NCI-H82 (cell line): ENCODE results near the gene ZSWIM3.
A peak's percentile ranks its signal among the peaks of the same experiment; 100 is the strongest.
"Not testable (repeated sequence)": the region's sequence is repeated elsewhere in the genome, so short reads cannot be mapped to it uniquely, and the experiment has no call there.

Experiments used
- DNase-seq: peaks from one replicate; lab custom pipeline; 2025; lab: John Stamatoyannopoulos, UW

ZSWIM3 gene

DNA sequence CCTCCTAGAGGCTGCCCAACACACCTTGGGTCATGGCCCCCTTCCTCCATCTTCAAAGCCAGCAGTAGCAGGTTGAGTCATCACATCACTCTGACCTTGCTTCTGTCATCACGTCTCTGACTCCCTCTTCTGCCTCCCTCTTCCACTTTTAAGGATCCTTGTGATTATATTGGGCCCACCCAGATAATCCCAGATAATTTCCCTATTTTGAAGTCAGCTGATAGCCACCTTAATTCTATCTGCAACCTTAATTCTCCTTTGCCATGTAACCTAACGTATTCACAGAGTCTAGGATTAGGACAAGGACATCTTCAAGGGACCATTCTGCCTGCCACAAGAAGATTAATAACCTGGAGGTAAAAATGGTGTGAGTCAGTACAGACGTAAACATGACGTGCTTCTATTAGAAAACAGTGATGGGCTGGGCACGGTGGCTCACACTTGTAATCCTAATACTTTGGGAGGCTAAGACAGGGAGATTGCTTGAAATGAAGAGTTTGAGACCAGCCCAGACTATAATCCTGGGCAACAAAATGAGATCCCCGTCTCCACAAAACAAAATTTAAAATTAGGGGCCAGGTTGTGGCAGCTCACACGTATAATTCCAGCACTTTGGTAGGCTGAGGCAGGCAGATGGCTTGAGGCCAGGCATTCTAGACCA is 3.3 kb downstream of the ZSWIM3 start:
- peak; percentile 95 for DNase-seq

DNA sequence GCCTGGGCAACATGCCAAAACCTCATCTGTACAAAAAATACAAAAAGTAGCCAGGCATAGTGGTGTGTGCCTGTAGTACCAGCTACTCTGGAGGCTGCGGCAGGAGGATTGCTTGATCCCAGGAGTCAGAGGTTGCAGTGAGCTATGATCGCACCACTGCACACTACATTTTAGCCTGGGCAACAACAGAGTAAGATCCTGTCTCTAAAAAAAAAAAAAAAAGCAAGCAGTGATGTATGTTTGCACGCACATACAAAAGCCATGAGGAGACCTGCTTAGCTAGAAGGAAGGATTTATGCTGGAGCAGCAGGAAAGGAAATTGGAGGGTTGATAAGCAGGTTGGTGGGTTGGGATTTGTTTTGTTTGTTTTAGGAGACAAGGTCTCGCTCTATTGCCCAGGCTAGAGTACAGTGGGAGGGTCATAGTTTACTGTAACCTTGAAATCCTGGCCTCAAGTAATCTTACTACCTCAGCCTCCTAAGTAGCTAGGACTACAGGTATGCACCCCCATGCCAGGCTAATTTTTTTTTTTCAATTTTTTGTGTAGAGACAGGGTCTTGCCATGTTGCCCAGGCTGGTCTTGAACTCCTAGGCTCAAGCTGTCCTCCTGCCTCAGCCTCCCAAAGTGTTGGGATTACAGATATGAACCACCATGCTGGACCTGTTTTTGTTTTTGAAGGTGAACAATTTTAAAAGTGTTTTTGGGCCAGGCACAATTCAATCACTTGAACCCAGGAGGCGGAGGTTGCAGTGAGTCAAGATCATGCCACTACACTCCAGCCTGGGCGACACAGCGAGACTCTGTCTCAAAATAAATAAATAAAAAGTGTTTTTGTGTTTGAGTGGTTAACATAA is 4.0 kb downstream of the ZSWIM3 start:
- DNase-seq: peak; percentile 86

DNA sequence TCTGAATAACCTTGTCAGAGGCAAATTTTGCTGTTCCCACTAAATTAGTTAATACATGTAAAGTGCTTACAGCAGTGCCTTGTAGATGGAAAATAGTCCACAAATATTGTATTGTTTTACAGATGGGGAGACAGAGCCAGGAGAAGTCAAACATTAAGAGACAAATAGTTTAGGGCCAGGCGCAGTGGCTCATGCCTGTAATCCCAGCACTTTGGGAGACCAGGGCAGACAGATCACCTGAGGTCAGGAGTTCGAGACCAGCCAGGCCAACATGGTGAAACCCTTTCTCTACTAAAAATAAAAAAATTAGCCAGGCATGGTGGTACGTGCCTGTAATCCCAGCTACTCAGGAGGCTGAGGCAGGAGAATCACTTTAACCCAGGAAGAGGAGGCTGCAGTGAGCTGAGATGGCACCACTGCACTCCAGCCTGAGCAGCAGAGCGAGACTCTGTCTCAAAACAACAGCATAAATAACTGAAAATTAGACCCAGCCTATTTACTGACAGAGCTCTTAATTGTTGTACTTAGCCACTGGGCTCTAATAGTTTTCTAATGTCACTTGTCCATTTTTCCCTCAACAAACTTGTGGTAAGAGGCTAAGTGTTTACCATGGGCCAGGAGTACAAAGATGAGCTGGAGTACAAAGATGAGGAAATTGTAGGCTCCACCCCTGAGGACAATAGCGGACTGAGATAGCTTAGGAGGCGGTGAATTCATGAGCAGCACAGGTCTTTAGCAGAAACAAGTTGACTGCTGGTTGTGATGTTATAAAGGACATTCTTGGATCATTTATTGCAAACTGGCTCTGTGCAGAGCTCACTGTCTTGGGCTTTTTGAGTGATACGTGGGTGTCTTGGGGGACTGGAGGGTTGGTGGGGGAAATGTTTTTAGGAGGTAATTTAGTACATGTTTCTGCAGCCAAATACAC is 6.4 kb downstream of the ZSWIM3 start:
- DNase-seq: no peak

DNA sequence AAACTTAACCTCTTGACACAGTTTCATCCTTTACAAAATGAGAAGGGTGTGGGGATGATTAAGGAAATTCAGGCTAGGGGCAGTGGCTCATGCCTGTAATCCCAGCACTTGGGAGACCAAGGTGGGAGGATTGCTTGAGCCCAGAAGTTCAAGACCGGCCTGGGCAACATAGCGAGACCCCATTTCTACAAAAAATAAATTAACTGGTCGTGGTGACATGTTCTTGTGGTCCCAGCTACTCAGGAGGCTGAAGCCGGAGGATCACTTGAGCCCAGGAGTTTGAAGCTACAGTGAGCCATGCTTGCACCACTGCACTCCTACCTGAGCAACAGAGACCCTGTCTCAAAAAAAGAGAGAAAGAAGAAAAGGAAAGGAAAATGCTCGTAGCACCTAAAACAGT is 9.0 kb downstream of the ZSWIM3 start:
- DNase-seq: no peak

DNA sequence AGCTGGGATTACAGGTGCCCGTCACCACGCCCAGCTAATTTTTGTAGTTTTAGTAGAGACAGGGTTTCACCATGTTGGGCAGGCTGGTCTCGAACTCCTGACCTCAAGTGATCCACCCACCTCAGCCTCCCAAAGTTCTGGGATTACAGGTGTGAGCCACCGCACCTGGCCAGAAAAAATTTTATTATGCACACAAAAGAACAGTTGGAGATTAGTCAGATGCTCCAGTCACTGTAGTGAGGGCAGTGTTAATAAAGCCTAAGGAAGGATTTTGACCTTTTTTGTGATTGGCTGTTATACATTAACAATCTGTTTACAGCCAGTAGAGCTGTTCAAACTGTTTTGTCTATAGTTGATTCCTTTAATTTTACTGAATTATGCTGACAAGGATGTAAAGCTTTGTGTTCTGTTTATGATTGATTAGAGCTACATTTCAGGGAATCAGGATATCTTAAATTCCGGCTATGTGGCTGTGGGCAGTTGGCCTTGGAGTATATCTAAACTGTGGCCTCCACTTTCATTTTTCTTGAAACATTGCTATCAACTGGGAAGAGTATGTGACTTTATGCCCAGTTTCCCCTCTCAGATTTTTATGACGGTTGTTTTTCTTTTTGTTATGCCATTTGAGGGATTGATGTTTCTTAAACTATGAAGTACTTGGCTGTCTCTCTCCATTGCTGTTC is 9.9 kb downstream of the ZSWIM3 start:
- no peak for DNase-seq

DNA sequence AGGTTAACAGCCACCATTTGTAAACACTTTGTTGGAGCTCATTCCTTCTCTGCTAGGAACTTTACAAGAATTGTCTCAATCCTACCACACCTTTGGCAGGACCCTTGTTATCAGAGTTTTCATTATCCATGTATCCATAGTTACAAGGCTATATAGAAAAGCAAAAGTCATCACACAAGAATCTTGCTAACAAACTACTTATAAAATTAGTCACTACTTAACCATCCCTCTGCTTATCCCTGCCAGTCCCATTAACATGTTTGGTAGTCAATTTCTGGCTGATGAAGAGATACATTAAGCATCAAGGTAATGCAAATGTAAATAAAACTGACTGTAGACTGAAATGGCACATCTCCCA is 10.4 kb downstream of the ZSWIM3 start:
- no peak for DNase-seq

DNA sequence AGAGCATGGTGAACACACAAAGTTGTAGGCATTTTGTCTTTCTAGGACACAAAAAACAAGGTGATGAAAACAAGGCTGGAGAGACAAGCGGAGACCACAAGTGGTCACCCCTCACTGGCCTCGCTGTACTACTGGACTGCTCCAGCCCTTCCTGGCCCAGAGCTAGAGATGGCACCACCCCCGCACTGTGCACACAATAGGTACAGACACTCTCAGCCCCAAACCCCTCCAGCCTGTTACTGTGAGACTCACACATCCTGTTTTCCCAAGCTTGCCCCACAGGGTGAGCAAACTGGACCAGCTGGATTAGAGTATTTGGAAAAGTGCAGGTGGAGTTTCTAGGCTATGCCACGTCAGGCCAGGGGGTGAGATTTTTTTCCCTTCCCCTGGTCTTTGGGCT is 15.2 kb downstream of the ZSWIM3 start:
- no peak for DNase-seq

DNA sequence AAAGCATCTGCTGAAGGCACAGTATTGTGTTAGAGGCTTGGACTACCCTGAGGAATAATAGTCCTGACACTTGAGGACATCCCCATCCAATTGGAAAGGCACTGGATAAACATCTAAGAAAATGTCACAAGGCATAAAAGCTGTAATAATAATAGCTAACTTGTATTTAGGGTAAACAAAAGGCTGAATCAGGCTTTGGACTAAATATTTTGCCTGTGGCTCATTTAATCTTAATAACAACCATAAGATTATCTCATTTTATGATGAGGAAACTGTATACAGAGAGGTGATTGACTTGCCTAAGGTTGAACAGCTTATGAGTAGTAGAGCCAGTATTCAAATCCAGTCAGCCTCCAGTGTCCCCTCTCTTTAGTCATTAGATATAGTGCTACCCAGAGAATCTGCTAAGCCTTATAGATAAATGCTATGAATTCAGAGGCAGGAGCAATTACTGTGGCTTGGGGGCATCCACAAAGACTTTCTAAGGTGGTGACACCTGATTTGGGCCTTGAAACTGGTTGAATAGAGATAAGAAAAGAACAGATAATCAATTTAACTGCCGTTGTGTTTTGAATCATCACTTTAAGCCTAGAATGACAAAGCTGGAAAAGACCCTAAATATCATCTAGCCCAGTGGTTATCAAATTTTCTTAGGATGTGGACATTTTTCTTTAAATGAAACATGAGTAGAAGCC is 16.1 kb downstream of the ZSWIM3 start:
- no peak for DNase-seq

DNA sequence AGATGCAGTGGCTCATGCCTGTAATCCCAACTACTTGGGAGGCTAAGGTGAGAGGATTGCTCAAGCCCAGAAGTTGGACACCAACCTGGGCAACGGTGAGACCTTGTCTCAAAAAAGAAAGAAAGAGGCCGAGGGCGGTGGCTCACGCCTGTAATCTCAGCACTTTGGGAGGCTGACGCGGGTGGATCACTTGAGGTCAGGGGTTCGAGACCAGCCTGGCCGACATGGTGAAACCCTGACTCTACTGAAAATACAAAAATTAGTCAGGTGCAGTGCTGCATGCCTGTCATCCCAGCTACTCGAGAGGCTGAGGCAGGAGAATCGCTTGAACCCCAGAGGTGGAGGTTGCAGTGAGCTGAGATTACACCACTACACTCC is 16.7 kb downstream of the ZSWIM3 start:
- not testable (repeated sequence) for DNase-seq

DNA sequence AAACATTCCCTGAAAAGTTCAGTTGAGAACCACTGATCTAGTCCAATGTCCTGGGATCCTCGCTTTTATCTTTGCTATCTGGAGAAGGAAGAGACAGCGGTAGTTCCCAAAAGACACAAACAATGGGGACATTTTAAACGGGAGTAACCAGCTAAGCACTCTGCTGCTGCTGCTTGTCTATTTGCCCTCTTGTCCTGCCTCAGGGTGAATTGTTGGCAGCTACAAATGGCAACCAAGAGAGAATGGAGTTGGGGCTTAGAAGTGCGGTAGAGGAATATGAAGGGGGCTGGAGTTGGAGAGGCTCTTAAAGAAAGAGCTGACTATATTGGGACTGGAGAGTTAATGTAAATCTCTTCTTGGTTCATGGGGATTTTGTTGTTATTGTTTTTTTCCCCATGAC is 17.2 kb downstream of the ZSWIM3 start:
- no peak for DNase-seq

DNA sequence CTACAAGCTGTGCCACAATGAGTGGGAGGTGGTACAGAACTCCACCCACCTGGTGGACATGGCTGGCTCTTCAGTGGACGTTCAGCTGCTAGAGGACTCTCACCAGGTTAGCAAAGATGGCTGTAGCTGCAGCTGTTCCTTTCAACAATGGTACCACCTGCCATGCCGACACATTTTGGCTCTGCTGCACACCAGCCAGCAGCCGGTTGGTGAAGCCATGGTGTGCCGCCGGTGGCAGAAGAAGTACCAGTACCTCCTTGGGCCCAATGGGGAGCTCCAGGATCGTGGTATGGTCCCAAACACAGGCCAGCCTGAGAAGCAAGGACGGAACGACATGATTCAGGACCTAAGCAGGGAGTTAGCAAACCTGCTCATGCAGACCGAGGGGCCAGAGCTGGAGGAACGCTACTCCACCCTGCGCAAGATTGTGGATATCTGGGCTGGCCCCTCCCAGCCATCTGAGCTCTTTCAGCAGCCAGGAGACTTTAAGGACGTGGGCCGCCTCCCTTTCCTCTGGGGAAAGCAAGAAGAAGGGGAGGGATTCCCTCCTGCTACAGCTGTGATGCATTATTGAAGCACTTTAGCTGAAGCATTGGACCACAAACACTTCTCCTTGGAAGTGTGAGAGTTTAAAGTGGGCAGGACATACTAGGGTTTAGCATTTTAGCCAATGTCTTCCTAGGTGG is 20.8 kb downstream of the ZSWIM3 start:
- peak; percentile 86 for DNase-seq

DNA sequence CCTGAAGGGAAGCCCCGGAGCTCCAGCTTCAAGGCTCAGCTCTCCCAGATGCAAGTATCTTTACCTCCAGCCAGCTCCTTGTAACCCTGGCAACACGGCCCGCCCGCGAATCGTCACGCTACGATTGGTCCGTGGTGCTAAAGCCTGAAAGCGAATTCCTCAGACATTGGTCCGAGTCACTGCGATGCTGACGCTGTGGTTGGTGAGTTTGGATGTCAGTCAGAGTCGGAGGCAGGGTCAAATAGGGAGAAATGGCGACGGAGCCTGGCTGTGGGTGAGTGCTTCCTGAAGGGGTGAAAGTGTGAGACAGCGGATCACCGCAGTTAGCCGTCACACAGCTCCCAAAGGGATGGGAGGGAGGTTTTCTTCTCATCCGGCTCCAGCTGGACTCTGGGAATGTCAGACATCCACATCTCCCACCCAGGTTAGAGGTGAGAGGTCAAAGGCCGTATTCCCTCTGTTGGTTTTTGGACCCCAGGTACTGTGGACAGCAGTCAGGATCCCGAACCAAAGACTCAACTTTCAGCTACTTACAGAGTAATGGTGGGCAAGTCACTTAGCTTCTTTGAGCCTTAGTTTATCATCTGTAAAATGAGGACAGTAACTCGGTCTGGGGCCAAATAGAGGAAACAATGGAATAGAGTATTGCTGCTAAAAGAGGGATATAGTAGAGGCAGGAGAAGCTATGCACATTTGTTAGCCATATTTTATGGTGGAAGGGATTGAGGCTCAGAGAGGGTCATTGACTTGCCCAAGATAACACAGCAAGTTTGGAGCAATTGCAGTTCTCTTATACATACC is 23.8 kb downstream of the ZSWIM3 start, which contains the start of gene ZSWIM1:
TSS of gene ZSWIM1 (plus strand) at position 240 of the 801 bp plus-strand sequence. CDS start 1,366 bp downstream, outside the sequence.
- DNase-seq: peak; percentile 100

DNA sequence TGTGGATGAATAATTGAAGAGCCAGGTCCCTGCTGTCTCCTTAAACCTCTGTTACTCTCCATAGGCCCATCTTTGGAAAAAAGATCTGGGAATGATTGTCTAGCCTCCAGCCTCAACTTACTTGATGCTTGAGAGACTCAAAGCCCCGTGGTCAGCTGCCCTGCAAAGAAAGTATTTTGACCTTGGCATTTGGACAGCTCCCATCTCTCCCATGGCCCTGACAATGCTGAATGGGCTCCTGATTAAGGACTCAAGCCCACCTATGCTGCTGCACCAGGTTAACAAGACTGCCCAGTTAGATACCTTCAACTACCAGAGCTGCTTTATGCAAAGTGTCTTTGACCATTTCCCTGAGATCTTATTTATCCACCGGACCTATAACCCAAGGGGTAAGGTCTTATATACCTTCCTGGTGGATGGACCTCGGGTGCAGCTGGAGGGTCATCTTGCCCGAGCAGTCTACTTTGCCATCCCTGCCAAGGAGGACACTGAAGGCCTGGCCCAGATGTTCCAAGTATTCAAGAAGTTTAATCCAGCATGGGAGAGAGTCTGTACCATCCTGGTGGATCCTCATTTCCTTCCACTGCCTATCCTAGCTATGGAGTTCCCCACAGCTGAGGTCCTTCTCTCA is 25.2 kb downstream of the ZSWIM3 start:
- no peak for DNase-seq

DNA sequence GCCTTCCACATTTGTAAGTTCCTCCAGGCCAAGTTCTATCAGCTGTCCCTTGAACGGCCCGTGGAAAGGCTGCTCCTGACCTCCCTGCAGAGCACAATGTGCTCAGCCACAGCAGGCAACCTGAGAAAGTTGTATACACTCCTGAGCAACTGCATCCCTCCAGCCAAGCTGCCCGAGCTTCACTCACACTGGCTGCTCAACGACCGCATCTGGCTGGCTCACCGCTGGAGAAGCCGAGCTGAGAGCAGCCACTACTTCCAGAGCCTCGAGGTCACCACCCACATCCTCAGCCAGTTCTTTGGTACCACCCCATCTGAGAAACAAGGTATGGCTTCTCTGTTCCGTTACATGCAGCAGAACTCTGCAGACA is 25.7 kb downstream of the ZSWIM3 start:
- no peak for DNase-seq

DNA sequence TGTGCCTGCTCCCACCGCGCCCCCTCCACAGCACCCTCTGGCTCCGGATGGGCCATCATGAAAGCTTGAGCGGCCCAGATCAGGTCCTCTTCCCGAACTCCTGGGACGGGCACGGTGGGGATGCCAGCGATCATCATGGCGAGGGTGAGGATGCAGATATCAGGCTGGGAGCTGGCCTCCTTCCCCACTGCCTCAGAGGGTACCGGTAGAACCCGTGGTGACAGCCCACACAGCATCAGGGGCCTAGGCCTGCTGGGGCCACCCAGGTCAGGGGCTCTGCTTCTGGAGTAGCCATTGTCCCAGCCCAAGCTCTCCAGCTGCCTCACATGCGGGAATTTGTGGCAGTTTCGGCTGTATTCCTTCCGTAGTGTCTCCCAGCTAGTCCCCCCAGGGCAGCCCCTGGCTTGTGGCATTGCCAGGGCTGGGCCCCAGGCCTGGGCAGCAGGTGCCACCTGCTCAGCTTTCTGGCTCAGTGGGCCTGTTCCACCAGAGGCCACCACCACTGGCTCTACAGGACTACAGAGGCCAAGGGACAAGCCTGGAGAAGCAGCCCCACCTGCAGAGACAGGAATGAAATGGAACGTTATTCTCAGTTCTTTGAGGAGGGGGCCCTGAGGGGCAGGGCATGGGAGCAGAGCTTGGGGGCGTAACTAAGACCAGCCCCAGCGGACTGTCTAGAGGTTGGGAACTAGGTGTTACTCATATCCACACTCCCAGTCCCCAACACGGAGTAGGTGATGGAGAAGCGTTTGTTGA is 29.4 kb downstream of the ZSWIM3 start:
- DNase-seq: no peak

DNA sequence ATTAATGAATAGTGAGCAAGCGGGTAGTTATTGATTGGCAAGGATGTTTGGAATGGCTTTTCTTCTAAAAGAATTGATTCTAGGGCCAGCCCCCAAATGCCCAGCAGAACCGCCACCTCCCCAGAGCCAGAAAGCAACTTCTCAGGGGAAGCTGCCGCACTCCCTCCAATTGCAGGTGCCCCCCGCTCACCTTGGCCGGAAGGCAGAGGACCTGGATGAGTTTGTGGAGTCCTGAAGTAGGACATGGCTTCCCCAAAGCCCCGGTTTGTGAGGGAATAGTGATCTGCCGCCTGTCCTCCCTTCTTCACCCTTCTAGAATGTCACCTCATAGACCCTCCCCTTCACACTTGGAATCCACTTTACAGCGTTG is 29.9 kb downstream of the ZSWIM3 start, which contains the start of gene SPATA25:
TSS of gene SPATA25 (minus strand) at position 277 of the 370 bp plus-strand sequence. CDS start at position 245, 32 bp downstream.
- no peak for DNase-seq

DNA sequence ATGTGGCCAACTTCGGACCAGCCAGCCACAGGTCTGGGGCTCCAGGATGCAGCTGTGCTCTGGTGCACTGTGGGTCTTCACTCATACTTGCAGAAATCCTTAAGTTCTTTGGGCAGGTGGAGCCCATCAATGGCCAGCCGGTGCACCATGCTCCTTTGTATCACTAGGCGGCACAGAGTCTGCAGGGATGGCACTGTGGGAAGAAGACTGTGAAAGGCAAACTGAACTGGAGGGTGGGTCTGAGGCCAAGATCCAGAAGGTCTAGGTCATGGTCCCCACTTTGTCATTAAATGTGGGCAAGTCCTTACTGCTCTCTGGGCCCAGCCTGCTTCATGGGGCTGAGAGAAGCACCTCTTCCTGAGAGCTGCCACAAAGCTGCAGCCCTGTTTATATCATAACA is 31.3 kb downstream of the ZSWIM3 start:
- DNase-seq: no peak
